ENCODE data around the gene SNTB2.

The SNTB2 gene

GRCh38 chr16:69166221-69166833, 20.6 kb upstream of the SNTB2 start:
- TF ChIP-seq CTCF (IDR thresholded peaks at IDR 0.05; ENCODE audit: low read depth, low read length), result no peak
- Histone ChIP-seq H3K27me3 (ENCODE audit: insufficient read depth, low read depth, severe bottlenecking) (no peaks in the 10 kb centered on the region), H3K9me3 (ENCODE audit: severe bottlenecking) (no peaks in the 10 kb centered on the region), H3K36me3 (peaks cover 73% of the 10 kb centered on the region), H3K27ac (no peak overlapping the region), H3K4me3 (ENCODE audit: low read depth, low read length) (no peak overlapping the region)
- no peak for DNase-seq

GRCh38 chr16:69166946-69167930, 19.7 kb upstream of the SNTB2 start:
- no peak for DNase-seq
- no peak for TF ChIP-seq CTCF (IDR thresholded peaks at IDR 0.05; ENCODE audit: low read depth, low read length)
- Histone ChIP-seq H3K36me3 (peaks cover 64% of the 10 kb centered on the region), H3K4me3 (ENCODE audit: low read depth, low read length) (no peak overlapping the region), H3K9me3 (ENCODE audit: severe bottlenecking) (no peaks in the 10 kb centered on the region), H3K27me3 (ENCODE audit: insufficient read depth, low read depth, severe bottlenecking) (no peaks in the 10 kb centered on the region), H3K27ac (no peak overlapping the region)

GRCh38 chr16:69169051-69169450, 17.9 kb upstream of the SNTB2 start:
- Histone ChIP-seq H3K4me3 (ENCODE audit: low read depth, low read length) (no peak overlapping the region), H3K27me3 (ENCODE audit: insufficient read depth, low read depth, severe bottlenecking) (no peaks in the 10 kb centered on the region), H3K27ac (no peak overlapping the region), H3K9me3 (ENCODE audit: severe bottlenecking) (no peaks in the 10 kb centered on the region), H3K36me3 (peaks cover 49% of the 10 kb centered on the region)
- no peak for TF ChIP-seq CTCF (IDR thresholded peaks at IDR 0.05; ENCODE audit: low read depth, low read length)
- no peak for DNase-seq

DNA sequence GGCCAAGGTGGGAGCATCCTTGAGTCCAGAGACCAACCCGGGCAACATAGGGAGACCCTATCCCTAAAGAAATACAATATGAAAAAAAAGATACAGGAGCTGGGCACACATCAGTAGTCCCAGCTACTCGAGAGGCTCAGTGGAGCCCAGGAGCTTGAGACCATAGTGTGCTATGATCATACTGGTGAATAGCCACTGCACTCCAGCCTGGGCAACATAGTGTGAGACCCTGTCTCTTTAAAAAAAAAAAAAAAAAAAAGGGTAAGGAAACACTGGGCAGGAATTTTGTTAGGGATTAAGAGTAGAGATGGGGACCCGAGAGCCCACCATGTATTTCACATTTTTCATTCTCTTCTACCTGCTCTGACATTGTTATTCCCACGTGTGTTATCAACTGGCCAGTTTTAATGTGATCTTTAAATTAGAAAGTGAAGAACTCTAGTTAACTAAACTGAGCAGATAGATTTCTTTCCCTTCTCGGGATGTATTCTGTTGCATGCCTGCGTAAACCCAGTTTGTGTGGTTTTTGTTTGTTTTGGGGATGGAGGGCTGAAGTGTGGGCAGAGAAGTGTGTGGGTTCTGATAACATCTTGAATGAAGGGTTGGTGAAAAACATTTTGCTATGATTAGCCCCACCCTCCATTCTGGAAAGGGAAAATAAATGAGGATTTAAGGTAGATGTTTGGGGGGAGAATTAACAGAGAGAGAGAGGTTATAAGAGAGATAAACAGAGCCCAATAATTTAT, 17.2 kb upstream of the SNTB2 start:
- H3K27ac ChIP-seq, result no peak overlapping the region
- H3K27me3 ChIP-seq (ENCODE audit: insufficient read depth, low read depth, severe bottlenecking), result no peaks in the 10 kb centered on the region
- peaks cover 48% of the 10 kb centered on the region for H3K36me3 ChIP-seq
- no peaks in the 10 kb centered on the region for H3K9me3 ChIP-seq (ENCODE audit: severe bottlenecking)
- H3K4me3 ChIP-seq (ENCODE audit: low read depth, low read length), result no peak overlapping the region
- no peak for DNase-seq
- TF ChIP-seq CTCF (IDR thresholded peaks at IDR 0.05; ENCODE audit: low read depth, low read length), result no peak

DNA sequence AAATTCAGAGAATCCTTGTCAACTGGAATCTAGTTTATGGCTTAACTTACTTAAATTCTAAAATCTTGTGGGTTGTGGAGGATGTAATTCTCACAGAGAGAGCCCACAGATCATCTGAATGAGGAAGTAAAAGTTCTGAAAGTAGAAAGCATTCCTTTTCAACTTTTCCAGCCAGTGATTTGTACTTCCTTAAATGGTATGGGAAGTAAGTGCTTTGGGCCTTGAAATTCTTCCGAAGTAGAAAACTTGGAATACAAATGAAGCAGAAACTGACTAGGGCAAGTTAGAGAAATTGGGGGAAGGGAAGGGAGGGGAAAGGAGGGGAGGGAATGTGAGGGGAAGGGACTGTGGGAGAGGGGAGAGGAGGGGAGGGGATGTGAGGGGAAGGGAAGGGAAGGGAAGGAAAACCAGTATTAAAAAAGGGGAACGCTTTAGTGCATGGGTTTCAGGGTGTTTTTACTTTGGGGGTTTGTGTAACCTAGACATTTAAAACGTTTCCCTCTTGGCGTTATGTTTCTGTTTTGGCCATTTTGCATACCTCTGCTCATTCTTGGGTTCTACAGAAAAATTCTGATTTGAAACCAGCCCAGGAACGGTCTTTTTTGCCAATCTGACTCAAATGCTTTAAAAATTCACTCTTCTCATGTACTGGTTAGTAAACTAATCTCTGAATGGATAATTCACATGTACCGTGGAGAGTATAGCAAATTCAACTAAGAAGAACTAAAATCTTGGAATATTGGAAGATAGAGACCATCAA, 15.5 kb upstream of the SNTB2 start:
- Histone ChIP-seq H3K27ac (no peak overlapping the region), H3K27me3 (ENCODE audit: insufficient read depth, low read depth, severe bottlenecking) (no peaks in the 10 kb centered on the region), H3K36me3 (peaks cover 33% of the 10 kb centered on the region), H3K4me3 (ENCODE audit: low read depth, low read length) (no peak overlapping the region), H3K9me3 (ENCODE audit: severe bottlenecking) (no peaks in the 10 kb centered on the region)
- DNase-seq, result no peak
- no peak for TF ChIP-seq CTCF (IDR thresholded peaks at IDR 0.05; ENCODE audit: low read depth, low read length)
